Natural killer cell (primary cell): ENCODE measurements around the gene ARSG. TPM values are rescaled to one million over a fixed set of nuclear protein-coding genes. Genes with fewer than 3 reads are reported as not detected.
A peak's percentile ranks its signal among the peaks of the same experiment; 100 is the strongest.

Source experiments
- ATAC-seq, 3 donors: fragments of 150-1000 bp in 2 of 3; fragments of 200-7000 bp in 1 of 3; cut with Tn5 transposase; 1 replicate in 1 of 3; 2 replicates in 2 of 3; pipeline ENCODE4 v1.10.0; 2021; ENCODE audit warnings: mild to moderate bottlenecking in 2 of 3, moderate library complexity in 2 of 3
- DNase-seq, 2 donors: peaks; one replicate each; pipeline versions ENCODE4 v3.0.0 to v3.0.0-alpha.2; 2013 to 2021; ENCODE audit warnings: mixed read lengths in 1 of 2
- H3K27ac ChIP-seq: one replicate; pipeline ENCODE4 v1.5.1; 2013; ENCODE audit warnings: mild to moderate bottlenecking, low read length
- H3K27me3 ChIP-seq: one replicate; pipeline ENCODE4 v1.6.1; 2013; ENCODE audit warnings: low read length; ENCODE audit not compliant: control insufficient read depth, insufficient read depth
- H3K36me3 ChIP-seq: one replicate; pipeline ENCODE4 v1.6.1; 2013; ENCODE audit warnings: low read length; ENCODE audit not compliant: control insufficient read depth, insufficient read depth
- H3K4me1 ChIP-seq: one replicate; pipeline ENCODE4 v1.6.1; 2013; ENCODE audit warnings: low read length; ENCODE audit not compliant: control insufficient read depth, insufficient read depth
- H3K4me3 ChIP-seq: one replicate; pipeline ENCODE4 v1.5.1; 2013; ENCODE audit warnings: low read length
- H3K9me3 ChIP-seq: one replicate; pipeline ENCODE4 v1.6.1; 2013; ENCODE audit warnings: low read length; ENCODE audit not compliant: control insufficient read depth, insufficient read depth
- H3K27ac Mint-ChIP-seq, 2 donors: one replicate each; pipeline ENCODE4 v1.8.0; 2022; ENCODE audit warnings: mild to moderate bottlenecking in 2 of 2, mixed read lengths in 2 of 2, moderate library complexity in 1 of 2
- H3K27me3 Mint-ChIP-seq, 2 donors: one replicate each; pipeline ENCODE4 v1.8.0; 2022; ENCODE audit warnings: low read depth in 2 of 2, mixed read lengths in 2 of 2
- H3K36me3 Mint-ChIP-seq: one replicate; pipeline ENCODE4 v1.8.0; 2022; ENCODE audit warnings: mixed read lengths
- H3K4me1 Mint-ChIP-seq, 2 donors: one replicate each; pipeline ENCODE4 v1.8.0; 2022; ENCODE audit warnings: mixed read lengths in 2 of 2
- H3K4me3 Mint-ChIP-seq: one replicate; pipeline ENCODE4 v1.8.0; 2022; ENCODE audit warnings: mild to moderate bottlenecking, moderate library complexity, mixed read lengths
- H3K9me3 Mint-ChIP-seq, 2 donors: one replicate each; pipeline ENCODE4 v1.8.0; 2022; ENCODE audit warnings: mixed read lengths in 2 of 2
- WGBS: methylation state at CpG from one replicate; pipeline ENCODE4 v1.1.7; 2013; ENCODE audit warnings: missing lambda C conversion rate; ENCODE audit not compliant: insufficient coverage; 5-methylcytosine and 5-hydroxymethylcytosine counted together
- intact Hi-C: fragments of 100-400 bp; cut with micrococcal nuclease; formaldehyde crosslinking; loops from one replicate; pipeline ENCODE4 v1.14.2; 2022
- total RNA-seq, 4 donors: library from RNA; stranded (reverse); fragments of 120-200 nt in 1 of 4; gene quantifications; one replicate each; pipeline versions ENCODE4 v1.2.3 to v1.2.4, GENCODE V29; 2013 to 2022
- TF ChIP-seq, protein P1 (sequence below): fragments of 200-600 bp; IDR thresholded peaks from one replicate; pipeline ENCODE4 v1.8.0; 2022; ENCODE audit warnings: antibody characterized with exemption

ARSG gene
- total RNA-seq, 3 donors from 2014 or later (not counting 1 experiment from before 2014, with no cell fraction given), result 34.8 to 52.3 (median 39.3) TPM

DNA sequence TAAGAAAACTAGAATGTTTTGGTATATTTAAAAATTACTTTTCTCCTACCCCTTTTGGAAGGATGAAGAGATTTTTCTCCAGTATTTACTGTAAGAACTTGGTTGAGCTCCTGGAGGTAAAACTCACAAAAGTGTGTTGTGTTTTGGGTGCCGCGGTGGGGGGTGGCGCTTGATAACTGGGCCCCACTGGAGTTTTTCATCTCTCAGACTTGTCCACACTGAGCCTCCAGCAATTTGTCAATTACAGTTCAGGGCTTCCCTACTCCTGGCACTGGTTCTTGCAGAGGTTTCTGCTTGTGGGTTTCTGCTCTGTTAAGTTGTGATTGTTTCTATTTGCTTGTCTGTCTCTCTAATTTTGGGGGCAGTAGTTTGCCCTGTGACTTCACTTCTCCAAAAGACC is 126.0 kb downstream of the ARSG start:
- Mint-ChIP-seq H3K9me3 (peaks cover 0 to 2% of the 10 kb centered on the region in 2 donors), H3K36me3 (peaks cover 22% of the 10 kb centered on the region), H3K27me3 (no peaks in the 10 kb centered on the region), H3K27ac (peak overlapping the region in 1 of 2 donors; percentile 11), H3K4me1 (peaks cover 15 to 21% of the 10 kb centered on the region in 2 donors), H3K4me3 (no peak overlapping the region)
- Histone ChIP-seq H3K4me3 (no peak overlapping the region), H3K27ac (no peak overlapping the region), H3K36me3 (peaks cover 21% of the 10 kb centered on the region), H3K4me1 (no peaks in the 10 kb centered on the region), H3K27me3 (no peaks in the 10 kb centered on the region), H3K9me3 (no peaks in the 10 kb centered on the region)
- TF ChIP-seq, protein P1, sequence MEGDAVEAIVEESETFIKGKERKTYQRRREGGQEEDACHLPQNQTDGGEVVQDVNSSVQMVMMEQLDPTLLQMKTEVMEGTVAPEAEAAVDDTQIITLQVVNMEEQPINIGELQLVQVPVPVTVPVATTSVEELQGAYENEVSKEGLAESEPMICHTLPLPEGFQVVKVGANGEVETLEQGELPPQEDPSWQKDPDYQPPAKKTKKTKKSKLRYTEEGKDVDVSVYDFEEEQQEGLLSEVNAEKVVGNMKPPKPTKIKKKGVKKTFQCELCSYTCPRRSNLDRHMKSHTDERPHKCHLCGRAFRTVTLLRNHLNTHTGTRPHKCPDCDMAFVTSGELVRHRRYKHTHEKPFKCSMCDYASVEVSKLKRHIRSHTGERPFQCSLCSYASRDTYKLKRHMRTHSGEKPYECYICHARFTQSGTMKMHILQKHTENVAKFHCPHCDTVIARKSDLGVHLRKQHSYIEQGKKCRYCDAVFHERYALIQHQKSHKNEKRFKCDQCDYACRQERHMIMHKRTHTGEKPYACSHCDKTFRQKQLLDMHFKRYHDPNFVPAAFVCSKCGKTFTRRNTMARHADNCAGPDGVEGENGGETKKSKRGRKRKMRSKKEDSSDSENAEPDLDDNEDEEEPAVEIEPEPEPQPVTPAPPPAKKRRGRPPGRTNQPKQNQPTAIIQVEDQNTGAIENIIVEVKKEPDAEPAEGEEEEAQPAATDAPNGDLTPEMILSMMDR, result no peak
- intact Hi-C loops, result no loop called here
- ATAC-seq (no peak), DNase-seq (no peak)
- WGBS, result 100% methylated on average over 3 of the region's 3 CpGs

- no peaks in the 10 kb centered on the region for H3K27me3 ChIP-seq
- peak overlapping the region in 1 of 2 donors; percentile 34 for H3K27ac Mint-ChIP-seq
- ATAC-seq (no peak), DNase-seq (no peak)
- no peaks in the 10 kb centered on the region for H3K4me1 ChIP-seq
- H3K36me3 Mint-ChIP-seq, result peaks cover 22% of the 10 kb centered on the region
- no peaks in the 10 kb centered on the region for H3K27me3 Mint-ChIP-seq
- no peak overlapping the region for H3K27ac ChIP-seq
- 76% methylated on average over 2 of the region's 4 CpGs for WGBS
- no peaks in the 10 kb centered on the region for H3K9me3 ChIP-seq
- H3K4me3 Mint-ChIP-seq, result no peak overlapping the region
- peaks cover 13 to 19% of the 10 kb centered on the region in 2 donors for H3K4me1 Mint-ChIP-seq
- peaks cover 34% of the 10 kb centered on the region for H3K36me3 ChIP-seq
- peaks cover 0 to 2% of the 10 kb centered on the region in 2 donors for H3K9me3 Mint-ChIP-seq
- intact Hi-C loops, result no loop called here
- TF ChIP-seq, protein P1, result no peak
- H3K4me3 ChIP-seq, result no peak overlapping the region
Observed at GRCh38 chr17:68418876-68419275, 127.6 kb downstream of the ARSG start.

- intact Hi-C loops, result no loop called here
- Mint-ChIP-seq H3K4me1 (peaks cover under 1 to 7% of the 10 kb centered on the region in 2 donors), H3K27ac (peak overlapping the region in 1 of 2 donors; percentile 31), H3K9me3 (peaks cover 0 to 2% of the 10 kb centered on the region in 2 donors), H3K4me3 (no peak overlapping the region), H3K36me3 (peaks cover 22% of the 10 kb centered on the region), H3K27me3 (no peaks in the 10 kb centered on the region)
- ATAC-seq, result no peak
- H3K9me3 ChIP-seq, result no peaks in the 10 kb centered on the region
- no peaks in the 10 kb centered on the region for H3K4me1 ChIP-seq
- peaks cover 42% of the 10 kb centered on the region for H3K36me3 ChIP-seq
- no peak overlapping the region for H3K27ac ChIP-seq
- 97% methylated on average over 14 of the region's 14 CpGs for WGBS
- TF ChIP-seq, protein P1, result no peak
- H3K4me3 ChIP-seq, result no peak overlapping the region
- H3K27me3 ChIP-seq, result no peaks in the 10 kb centered on the region
- DNase-seq, result no peak
Observed at GRCh38 chr17:68420065-68420464, 128.8 kb downstream of the ARSG start.

GRCh38 chr17:68421486-68421885 is 130.2 kb downstream of the ARSG start:
- no peak overlapping the region for H3K4me3 ChIP-seq
- no peak for DNase-seq
- Mint-ChIP-seq H3K4me1 (no peaks in the 10 kb centered on the region), H3K9me3 (peaks cover 0 to 2% of the 10 kb centered on the region in 2 donors), H3K27ac (no peak overlapping the region), H3K36me3 (peaks cover 13% of the 10 kb centered on the region), H3K27me3 (no peaks in the 10 kb centered on the region), H3K4me3 (no peak overlapping the region)
- WGBS, result 97% methylated on average over 6 of the region's 9 CpGs
- H3K4me1 ChIP-seq, result no peaks in the 10 kb centered on the region
- peaks cover 50% of the 10 kb centered on the region for H3K36me3 ChIP-seq
- intact Hi-C loops, result no loop called here
- no peaks in the 10 kb centered on the region for H3K27me3 ChIP-seq
- no peak overlapping the region for H3K27ac ChIP-seq
- ATAC-seq, result no peak
- TF ChIP-seq, protein P1, result no peak
- no peaks in the 10 kb centered on the region for H3K9me3 ChIP-seq
